Activated CD4-positive, alpha-beta T cell treated with anti-CD3 and anti-CD28 coated beads, Interleukin-2, amount 50 U/mL, for 1 hour (primary cell): ENCODE data around the gene PSMD4.
"Not testable (repeated sequence)": the region's sequence is repeated elsewhere in the genome, so short reads cannot be mapped to it uniquely, and the experiment has no call there.

Source experiments
- DNase-seq: peaks from one replicate; pipeline ENCODE4 v3.0.0-alpha.2; 2020

PSMD4 gene

GRCh38 chr1:151254217-151255213, at the start of gene PSMD4:
TSS of gene PSMD4 (plus strand) at chr1:151254734. CDS start at chr1:151254783, 49 bp downstream.
- DNase-seq = peak; percentile 93

DNA sequence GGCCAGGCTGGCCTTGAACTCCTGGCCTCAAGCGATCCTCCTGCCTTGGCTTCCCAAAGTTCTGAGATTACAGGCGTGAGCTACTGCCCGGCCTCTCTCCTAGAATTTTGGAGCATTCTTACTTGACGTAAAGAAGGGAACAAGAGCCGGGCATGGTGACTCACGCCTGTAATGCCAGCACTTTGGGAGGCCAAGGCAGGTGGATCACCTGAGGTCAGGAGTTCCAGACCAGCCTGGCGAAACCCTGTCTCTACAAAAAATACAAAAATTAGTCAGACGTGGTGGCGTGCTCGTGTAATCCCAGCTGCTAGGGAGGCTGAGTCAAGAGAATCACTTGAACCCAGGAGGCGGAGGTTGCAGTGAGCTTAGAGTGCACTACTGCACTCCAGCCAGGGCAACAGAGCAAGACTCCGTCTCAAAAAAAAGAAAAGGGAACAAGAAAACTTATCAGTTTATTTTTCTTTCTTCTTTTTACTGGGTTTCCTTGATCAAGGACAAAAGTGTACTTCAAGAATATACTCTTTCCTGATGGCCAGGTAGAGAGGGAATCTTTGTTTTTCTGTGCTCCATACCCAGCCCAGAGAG, 49.1 kb upstream of the PSMD4 start:
- DNase-seq = not testable (repeated sequence)

DNA sequence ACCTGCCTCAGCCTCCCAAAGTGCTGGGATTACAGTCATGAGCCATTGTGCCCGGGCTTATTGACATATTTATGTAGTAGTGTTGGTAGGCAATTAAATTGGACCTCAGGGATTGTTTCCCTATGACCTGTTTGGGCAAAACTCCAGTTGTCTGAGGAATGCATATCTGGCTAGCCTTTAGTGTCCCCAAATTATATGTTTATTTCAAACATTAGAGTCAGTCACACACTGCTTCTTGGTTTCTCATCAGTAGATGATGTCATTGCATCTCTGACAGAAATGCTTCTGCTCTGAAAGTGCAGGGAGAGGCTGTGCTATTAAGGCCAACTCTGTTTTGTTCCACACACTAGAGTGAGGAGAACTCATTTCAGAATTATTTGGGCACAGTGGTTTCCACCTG, 43.7 kb upstream of the PSMD4 start:
- DNase-seq = no peak

DNA sequence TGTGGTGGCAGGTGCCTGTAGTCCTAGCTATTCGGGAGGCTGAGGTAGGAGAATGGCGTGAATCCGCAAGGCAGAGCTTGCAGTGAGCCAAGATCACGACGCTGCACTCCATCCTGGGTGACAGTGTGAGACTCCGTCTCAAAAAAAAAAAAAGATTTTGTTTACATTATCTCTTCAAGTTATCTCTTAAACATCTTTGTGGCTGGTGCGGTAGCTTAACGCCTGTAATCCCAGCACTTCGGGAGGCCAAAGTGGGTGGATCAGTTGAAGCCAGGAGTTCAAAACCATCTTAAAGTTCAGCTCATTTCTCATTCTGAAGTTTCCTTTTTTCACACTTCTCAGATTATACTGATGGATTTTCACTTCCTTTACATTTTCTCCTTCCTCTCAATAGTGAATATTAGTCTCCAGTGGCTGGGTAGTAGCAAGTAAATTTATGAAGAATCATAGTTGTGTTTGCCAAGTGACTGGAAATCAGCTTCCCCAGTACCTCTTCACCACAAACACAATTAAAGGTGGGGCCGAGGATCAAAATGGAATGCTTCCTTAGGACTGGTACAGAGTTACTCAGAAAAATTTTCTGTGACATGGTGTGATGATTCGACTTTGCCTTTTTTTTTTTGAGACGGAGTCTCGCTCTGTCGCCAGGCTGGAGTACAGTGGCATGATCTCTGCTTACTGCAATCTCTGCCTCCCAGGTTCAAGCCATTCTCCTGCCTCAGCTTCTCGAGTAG, 42.4 kb upstream of the PSMD4 start:
- DNase-seq = no peak

GRCh38 chr1:151213560-151213959, 41.0 kb upstream of the PSMD4 start:
- no peak for DNase-seq

DNA sequence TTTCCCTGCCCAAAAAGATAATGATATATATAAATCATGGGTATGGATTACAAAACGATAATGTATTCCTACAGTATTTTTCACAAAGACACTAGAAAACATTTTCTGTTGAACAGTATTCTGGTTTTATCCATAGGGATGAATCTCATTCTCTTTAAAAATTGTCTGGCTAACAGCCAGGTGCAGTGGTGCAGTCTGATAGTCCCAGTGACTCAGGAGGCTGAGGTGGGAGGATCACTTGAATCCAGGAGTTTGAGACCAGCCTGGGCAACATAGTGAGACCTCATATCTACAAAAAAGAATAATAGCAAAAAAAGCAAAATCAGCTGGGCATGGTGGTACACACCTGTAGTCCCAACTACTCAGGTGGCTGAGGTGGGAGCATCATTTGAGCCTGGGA, 32.9 kb upstream of the PSMD4 start:
- no peak for DNase-seq

- no peak for DNase-seq
These were observed 32.4 kb upstream of the PSMD4 start for GRCh38 chr1:151222130-151222529.

DNA sequence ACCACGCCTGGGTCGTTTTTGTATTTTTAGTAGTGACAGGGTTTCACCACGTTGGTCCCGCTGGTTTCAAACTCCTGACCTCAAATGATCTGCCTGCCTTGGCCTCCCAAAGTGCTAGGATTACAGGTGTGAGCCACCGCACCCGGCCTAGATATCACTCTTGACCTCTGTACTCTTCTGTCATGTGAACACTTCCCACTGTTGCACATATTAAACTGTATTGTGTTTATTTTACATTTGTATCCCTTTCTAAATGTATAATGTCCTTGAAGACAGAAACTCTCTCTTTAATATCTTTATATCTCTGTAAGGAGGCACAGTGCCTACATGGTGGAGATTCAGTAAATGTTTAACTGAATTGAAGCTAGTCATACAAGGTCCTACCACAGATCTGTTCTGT, 19.3 kb upstream of the PSMD4 start:
- no peak for DNase-seq

GRCh38 chr1:151237678-151238466, 16.7 kb upstream of the PSMD4 start:
- no peak for DNase-seq

DNA sequence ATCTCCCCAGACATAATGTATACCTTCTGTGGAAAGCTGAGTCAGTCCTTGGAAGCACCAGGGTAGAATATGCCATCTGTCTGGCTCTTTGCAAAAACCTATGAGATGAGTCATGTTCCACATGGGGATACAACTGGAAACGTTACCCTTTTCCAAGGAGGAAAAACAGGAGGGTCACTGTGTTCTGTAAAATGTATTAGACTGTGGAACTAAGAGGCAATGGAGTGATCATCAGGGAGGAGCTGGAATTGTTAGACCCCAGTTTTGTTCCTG, 16.1 kb upstream of the PSMD4 start:
- DNase-seq = no peak

- DNase-seq = no peak
These were observed 12.1 kb upstream of the PSMD4 start for GRCh38 chr1:151242442-151242841.

DNA sequence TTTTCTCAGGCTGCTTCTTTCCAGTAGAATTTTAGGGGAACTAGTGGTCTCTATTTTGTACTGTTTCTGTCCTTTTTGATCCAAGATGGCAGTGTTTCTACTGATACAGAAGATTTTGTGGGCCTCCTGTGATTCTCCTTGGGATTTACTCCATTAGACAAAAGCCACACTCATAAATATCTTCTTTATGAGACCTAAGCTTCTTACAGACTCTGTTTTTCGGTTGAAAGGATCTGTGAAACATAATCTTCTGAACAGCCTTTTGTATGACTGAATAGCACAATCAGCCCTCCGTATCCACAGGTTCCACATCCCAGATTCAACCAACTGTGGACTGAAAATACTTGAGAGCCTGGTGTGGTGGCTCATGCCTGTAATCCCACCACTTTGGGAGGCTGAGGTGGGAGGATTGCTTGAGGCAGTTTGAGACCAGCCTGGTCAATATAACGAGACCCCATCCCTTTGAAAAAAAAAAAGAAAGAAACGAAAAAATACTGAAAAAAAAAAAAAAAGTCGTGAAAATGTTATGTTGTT, 10.8 kb upstream of the PSMD4 start:
- DNase-seq = no peak

GRCh38 chr1:151246786-151247185, 7.7 kb upstream of the PSMD4 start:
- no peak for DNase-seq

GRCh38 chr1:151251656-151252470, 2.7 kb upstream of the PSMD4 start:
- DNase-seq = peak; percentile 63

- no peak for DNase-seq
These were observed 847 bp downstream of the PSMD4 start for GRCh38 chr1:151255381-151255780.

DNA sequence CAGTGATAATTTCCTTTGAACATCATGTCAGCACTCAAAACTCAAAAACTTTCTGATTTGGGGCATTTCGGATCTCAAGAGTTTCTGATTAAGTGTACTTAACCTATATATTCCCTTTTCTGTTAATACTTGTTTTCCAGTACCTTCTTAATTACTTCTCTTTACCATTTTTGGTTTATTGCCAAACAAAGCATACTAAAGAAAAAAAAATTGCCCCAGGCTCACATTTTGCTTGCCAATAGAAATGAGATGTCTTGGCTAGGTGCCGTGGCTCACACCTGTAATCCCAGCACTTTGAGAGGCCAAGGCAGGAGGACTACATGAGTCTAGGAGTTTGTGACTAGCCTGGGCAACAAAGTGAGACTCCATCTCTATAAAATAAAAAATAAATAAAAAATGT, 4.8 kb downstream of the PSMD4 start:
- DNase-seq = no peak

- no peak for DNase-seq
These were observed 11.1 kb downstream of the PSMD4 start for GRCh38 chr1:151265446-151266236.

- no peak for DNase-seq
These were observed 11.8 kb downstream of the PSMD4 start for GRCh38 chr1:151266315-151266714.

GRCh38 chr1:151266821-151267220, 12.3 kb downstream of the PSMD4 start:
- no peak for DNase-seq

DNA sequence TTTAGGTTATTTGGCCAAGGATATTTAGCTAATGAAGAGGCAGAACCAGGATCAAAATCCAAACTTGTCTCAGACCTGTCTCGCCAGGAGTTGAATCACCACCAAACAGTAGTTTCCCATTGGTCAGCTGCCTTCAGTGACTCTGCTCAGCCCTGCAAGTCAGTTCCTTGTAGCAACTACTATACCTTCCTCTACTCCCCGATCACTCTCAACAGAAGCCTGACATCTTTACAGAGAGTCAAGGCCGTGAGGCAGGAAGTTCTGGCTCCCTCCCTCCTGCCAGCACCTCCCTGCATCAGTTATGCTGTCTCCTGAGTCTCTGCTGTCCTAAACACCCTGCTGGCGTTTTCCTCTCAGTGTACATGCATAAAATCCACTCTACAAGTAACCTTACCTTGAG, 13.2 kb downstream of the PSMD4 start:
- DNase-seq = no peak

DNA sequence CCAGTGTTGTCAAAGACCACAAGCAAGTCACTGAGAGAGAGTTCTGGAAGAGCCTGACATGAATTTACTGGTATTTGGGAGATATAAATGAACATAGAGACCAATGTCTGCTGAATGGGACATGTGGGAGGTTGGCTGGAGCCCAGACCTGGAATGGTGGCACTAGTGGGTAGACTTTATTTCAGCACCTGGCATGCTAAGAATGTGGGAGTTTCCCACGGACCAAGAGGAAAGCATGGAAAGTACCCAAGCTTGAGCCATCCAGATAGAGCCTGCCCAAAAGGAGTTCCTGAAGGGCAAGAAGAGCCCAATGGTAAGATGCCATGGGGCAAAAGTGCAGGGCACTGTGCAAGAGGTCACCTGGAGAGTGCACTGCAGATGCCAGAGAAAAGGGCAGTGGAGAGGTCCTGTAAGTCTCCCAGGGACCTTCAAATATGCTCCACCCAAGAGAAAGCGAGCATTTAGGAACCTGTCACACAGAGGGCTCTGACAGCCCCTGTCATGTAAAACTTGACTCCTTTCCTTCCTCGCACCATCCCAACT, 19.5 kb downstream of the PSMD4 start:
- DNase-seq = no peak
